ENCODE data around the gene TOMM40L.

DNA sequence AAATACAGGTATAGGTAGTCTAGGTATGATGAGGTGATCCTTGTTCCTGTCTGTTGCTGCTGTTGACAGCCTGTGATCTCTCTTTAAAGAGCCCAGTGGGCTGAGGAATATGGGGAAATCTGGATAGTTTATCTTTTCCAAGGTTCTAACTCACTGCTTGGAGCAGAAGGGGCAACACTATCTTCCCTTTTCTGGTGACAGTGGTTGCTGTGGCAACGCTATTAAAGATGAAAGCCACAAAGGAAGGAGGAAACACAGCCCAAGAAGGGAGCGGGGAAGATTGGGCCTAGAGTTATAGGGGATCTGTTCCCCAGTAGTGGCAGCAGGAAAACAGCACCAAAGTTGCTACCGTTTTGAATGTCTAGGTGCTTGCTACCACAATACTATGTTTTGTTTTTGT is 41.5 kb downstream of the TOMM40L start:
- TF ChIP-seq, protein P1, sequence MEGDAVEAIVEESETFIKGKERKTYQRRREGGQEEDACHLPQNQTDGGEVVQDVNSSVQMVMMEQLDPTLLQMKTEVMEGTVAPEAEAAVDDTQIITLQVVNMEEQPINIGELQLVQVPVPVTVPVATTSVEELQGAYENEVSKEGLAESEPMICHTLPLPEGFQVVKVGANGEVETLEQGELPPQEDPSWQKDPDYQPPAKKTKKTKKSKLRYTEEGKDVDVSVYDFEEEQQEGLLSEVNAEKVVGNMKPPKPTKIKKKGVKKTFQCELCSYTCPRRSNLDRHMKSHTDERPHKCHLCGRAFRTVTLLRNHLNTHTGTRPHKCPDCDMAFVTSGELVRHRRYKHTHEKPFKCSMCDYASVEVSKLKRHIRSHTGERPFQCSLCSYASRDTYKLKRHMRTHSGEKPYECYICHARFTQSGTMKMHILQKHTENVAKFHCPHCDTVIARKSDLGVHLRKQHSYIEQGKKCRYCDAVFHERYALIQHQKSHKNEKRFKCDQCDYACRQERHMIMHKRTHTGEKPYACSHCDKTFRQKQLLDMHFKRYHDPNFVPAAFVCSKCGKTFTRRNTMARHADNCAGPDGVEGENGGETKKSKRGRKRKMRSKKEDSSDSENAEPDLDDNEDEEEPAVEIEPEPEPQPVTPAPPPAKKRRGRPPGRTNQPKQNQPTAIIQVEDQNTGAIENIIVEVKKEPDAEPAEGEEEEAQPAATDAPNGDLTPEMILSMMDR (IDR thresholded peaks at IDR 0.05): no peak
- TF ChIP-seq POLR2A (IDR thresholded peaks at IDR 0.05): no peak

All from adrenal gland (tissue), 5 donors.